ENCODE results near the gene MUC5B. TPM values are rescaled to one million over a fixed set of nuclear protein-coding genes. Genes with fewer than 3 reads are reported as not detected.

Gene MUC5B
- total RNA-seq, 1 experiment from 2014 or later, result 0.03 TPM

DNA sequence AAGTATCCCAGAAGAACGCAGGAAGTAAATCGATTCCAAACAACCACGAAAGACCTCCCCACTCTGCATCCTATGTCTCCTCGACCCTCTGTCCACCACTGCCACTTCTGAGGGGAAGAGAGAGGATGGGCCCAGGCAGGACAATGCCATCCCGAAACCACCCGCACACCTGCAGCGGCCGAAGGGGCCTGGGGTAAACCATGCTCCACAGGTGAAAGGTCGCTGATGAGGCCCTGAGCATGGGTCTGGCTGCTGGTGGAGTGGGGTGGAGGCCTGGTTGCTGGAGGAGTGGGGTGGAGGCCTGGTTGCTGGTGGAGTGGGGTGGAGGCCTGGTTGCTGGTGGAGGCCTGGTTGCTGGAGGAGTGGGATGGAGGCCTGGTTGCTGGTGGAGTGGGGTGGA lies 73.4 kb downstream of the MUC5B start:
- no peak for DNase-seq (ENCODE audit: low read depth)

DNA sequence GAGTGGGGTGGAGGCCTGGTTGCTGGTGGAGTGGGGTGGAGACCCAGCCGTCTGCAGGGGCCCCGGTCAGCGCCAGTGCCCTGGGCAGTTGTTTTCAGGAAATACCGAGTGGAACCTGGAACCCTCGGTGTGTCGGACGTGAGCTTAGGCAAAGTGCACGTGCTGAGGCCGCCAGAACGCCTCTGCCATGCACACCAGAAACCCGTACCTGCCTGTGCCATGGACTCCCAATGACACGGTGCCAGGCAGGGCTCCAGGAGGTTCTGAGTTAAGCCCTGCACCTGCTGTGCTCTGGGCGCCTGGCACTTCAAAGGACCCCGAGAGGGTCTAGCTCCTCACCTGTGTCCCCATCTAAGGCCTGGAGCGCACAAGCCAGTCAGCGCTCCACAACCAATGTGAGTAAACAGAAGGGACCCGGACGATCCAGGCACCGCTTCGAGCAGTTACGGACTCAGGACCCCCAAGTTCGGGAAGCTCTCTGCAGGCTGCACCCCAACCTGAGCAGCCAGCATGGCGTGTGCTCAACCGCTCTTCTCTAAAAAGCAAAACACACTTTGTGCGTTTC lies 74.2 kb downstream of the MUC5B start:
- DNase-seq (ENCODE audit: low read depth), result no peak

DNA sequence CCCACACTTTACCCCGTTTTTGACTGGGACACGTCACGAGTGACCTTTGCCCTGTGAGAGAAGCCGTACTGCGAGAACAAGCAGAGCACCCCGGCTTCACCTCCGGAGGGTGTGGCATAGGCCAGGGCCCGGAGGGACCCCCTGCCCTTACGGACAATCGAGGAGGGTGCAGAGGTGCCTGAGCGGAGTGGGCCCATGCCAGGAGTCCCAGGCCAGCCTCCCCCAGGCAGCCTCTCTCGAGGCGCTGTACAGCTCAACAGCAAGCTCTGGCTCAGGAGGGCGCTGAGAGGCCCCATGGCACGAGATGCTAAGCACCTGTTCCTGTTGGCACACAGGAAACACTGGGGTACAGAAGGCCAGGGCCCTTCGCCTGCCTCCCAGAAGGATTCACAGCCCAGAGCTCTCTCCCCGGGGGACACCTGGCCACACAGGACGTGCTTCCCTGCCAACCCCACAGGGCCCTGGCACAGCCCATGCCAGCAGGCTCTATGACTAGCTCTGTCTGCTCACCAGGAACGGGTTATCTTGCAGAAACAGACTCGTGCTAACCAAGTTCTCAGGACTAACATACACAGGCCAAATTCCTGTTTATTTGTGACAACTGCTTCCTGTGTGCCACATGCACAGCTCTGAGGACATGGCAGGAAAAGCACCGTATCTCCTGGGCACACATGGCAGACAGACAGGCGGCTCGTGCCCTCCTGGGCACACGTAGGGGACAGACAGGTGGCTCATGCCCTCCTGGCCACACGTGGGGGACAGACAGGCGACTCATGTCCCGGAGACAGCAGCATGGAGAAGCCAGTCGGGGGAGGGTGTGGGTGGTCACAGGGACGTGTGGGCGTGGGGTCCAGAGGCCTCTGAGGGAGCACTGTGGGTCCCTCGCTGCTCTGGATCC lies 75.0 kb downstream of the MUC5B start:
- no peak for DNase-seq (ENCODE audit: low read depth)

DNA sequence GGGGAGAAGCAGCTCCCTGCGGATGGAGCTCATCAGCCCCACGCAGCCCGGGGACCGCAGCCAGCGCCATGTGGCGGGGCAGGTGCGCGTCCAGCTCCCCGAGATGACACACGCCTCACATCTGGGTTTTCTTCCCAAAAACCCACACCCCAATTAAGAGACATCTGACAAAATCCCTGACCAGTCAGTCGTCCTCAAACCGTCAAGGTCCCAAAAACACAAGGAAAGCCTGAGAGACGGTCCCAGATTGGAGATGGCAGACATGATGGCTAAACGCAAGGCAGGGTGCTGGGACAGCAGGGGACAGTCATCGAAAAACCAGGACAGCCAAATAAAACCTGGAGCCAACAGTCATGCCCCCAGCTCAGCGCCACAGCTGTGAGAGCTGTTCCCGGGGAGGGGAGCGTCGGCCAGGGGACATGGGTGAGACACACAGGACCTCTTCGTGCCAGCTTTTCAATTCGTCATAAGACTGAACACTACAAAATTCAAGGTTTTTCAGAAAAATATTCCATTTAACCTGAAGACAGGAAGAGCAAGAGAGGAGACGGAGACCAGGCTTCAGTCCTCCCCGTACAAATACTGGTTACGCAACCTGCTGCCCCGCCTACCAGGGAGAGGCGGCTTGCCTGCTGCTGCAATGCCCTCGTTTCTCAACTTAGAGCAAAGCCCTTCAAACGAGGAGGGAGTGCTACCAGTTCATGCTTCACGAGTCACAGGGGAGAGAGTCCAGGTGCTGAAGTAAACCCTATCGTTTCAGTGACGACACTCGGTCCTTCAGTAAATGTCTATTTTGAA lies 76.0 kb downstream of the MUC5B start:
- DNase-seq (ENCODE audit: low read depth), result no peak

DNA sequence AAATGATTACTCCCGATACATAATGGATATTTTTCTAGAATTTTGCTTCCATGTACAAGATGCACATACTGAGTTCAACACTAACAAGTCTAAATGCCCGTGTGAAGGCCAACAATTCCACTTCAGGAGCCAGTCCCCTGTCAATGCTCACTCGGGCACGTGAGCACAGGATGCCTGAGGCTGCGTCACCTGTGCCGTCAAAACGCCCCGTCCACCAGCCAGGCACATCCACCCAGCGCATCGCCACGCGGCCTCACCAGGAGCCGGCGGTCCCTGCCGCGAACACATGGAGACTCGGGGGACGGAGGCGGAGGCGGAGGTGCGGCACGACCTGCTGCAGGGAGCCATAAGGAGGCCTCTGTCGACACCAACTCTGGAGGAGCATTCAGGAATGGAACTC lies 76.8 kb downstream of the MUC5B start:
- DNase-seq (ENCODE audit: low read depth), result no peak

DNA sequence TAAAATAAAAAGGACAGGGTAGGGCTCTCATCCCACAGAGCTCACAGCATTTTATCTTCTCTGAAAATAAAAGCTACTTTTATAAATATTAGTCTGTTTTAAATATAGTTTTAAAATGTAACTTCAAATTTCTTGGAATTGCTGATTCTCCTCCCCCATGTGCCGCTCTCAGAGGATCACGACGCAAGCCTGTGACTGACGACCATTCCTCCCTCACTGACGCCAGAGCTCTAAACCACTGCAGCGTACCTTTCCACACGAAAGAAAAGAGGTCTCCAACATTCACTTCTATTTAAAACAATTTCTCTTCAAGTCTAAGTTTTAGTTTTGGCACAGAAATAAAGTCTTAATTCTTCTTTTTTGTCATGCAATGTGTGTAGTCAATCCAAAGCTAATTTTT lies 77.3 kb downstream of the MUC5B start:
- no peak for DNase-seq (ENCODE audit: low read depth)

DNA sequence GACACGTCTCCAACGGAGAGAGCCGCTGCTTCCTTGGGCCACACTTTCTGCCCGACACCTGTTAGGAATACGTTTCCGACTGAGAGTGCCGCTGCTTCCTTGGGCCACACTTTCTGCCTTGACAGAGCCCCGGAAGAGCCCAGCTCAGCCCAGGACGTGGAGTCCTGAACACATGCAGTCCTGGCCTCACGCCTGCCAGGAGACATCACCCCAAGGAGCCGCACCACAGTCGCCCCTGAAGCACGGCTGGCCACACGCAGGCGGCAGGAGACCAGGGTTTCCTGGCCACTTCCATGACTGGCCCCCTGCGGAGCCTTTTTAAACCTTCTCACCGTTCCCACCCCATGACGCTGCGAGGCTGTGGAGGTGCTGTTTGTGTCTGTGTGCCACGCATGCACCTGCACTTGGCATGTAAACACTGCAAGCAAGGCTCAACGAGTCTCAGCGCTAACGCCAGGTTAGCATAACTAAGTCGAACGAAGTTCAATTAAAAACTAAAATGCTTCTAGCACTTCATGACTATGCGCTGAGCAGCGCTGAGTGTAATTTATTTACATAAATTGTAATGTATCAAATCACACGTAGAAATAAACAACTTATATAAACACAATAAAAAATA lies 77.8 kb downstream of the MUC5B start:
- DNase-seq (ENCODE audit: low read depth), result no peak

DNA sequence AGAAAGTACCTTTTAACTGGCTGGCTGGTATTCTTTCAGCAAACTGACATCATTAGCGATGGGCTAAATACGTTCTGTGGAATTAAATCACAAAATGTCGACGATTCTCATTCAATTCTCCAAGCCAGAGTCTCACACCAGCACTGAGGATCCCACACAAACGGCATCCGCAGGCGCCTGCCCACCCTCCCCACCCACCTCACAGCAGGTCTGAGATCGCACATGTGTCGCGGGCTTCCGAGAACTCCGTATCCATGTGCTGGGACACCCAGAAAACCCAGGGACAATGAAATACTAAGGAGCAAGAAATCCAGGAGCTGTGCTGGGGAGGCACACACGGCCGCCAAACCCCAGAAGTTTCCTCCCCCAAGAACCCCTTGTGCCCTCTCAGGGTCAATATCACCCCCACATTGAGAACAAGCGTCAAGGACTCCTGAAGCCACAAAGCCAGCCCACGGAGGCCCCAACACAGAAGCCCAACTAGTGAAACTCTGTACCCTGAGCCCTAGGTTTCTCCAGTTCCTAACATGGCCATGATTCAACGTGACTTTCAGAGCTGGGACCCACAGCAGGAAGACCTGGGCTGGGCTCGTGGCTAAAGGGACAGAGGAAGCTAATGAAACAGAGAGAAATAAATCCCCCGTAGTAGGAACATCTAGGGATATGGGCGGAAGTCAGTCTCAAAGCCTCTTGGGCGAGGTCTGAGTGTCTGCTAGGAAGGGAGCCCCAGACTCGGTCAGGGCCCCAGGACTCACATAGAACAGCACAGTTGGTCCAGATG lies 78.5 kb downstream of the MUC5B start:
- DNase-seq (ENCODE audit: low read depth), result no peak

DNA sequence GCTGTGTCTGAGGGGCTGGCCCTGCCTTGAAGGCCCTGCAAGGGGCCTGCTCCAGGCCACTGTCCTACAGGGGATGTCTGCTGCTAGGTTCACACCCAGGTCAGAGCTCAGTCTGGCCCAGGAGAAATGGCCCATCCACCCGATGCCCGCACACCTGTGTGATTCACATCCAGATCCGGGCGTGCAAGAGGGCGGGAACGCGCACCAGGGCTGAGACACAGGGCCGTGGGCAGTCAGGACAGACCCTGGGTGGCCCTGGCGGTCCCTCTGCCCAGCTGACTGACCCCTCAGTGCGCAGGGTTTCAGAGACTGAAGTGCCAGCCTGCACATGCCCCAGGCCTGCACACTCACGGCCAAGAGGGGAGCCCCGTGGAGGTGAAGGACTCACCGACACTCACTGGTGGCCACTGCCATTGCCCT lies 79.2 kb downstream of the MUC5B start:
- DNase-seq (ENCODE audit: low read depth), result no peak

DNA sequence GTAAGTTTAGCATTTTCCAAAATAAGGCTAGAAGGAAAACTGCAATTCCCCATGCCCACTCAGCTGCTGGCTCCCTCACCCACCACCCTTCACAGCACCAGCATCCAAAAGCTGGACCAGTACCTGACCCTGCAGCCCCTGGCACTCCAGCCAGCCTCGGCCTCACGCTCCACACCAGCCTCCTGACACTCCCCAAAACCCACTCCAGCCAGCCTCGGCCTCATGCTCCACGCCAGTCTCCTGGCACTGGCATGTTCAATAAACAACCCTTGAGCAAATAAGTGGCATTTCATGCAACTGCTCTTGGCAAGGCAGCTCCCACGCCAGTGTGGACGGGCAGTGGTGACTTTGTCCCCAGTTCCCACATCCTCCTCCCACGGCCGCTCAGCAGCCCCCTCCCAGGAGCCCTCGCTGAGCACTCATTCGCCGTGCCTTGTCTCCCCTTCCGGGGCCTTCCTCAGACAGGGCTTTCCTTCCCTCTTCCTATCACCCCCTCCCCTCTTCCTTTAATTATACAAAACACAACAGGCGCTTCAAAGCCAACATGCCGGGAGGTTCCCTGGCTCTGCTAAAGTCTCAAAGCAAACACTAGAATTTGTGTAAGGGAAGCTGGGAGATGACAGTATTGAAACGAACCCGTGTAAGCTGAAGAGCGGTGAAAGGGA lies 79.7 kb downstream of the MUC5B start:
- DNase-seq (ENCODE audit: low read depth), result no peak

DNA sequence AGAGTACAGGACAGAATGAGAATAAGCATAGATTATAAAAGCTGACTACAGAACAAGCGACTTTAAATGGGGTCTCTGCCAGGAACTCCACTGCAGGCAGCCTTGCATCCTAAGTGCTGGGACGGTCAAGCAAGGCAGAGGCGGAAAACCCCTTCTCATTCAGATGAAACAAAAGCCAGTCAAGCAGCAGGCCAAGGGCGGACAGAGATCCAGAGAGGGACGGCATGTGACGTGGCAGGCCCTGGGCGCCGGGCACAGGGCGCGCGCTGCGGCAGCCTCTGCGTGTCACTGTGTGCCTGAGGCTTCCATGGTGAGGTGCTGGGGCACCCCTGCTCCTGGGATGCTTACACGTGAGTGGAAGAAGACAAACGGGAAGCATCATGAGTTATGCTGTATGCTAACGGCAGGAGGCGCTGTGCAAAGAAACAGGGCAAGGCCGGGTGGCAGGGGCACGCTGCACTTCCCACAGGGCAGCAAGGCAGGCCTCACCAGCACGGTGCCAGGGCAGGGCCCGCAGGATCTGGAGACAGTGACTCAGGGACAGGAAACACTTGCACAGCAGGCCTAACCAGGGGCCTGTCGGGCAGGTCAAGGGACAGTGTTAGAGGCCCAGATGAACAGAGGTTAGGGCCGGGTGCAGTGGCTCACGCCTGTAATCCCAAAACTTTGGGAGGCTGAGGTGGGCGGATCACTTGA lies 80.4 kb downstream of the MUC5B start:
- peak; percentile 16 for DNase-seq (ENCODE audit: low read depth)

DNA sequence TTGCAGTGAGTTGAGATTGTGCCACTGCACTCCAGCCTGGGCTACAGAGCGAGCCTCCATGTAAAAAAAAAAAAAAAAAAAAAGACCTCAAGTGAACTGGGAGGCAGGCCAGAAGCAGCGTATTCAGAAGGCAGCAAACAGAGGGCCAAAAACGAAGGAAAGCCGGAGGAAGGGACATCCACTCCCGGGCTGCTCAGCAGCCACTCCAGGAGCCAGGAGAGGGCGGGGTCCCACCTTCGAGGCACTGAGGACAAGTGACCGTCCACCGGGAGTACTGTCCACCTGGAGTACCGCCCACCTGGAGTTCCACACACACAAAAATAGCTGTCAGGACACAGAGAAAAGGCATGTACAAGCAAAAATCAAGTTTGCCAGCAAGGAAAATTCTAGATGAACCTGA lies 81.1 kb downstream of the MUC5B start:
- no peak for DNase-seq (ENCODE audit: low read depth)

DNA sequence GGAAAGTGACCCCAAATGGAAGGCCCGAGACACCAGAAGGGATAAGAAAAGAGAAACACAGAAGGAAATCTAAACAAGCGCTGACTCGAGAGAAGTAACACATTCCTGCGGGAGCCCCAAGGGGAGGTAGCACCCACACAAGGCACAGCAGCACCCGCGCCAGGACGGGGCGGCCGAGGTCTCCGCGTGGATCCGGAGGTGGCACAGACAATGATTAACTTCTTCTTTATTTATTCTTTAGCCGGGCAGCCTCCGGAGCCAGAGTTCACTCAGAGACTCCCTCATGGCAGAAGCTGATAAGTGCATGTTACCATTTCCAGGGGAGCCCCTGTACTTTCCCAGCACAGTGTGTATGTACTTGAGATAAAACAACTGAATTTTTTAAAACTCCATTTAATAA lies 81.5 kb downstream of the MUC5B start:
- DNase-seq (ENCODE audit: low read depth), result no peak

DNA sequence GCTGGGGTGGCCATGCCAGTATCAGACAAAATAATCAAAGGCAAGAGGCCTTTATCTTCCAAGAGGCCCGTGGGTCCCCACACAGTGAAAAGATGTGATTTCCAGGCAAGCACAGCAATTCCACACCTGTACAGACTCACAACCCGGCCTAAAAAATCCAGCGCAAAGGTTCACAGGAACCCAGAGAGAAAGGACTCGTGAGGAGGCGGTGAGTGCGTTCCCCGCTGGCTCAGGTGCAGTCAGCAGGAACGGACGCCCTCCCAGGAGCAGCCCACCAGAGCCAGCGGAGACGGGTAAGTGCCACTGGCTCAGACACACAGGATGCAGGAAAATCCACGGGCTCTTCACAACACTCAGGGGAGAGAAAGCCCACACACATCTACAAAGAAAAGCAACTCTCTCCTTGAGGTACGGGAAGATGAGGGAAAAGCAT lies 82.2 kb downstream of the MUC5B start:
- DNase-seq (ENCODE audit: low read depth), result no peak

DNA sequence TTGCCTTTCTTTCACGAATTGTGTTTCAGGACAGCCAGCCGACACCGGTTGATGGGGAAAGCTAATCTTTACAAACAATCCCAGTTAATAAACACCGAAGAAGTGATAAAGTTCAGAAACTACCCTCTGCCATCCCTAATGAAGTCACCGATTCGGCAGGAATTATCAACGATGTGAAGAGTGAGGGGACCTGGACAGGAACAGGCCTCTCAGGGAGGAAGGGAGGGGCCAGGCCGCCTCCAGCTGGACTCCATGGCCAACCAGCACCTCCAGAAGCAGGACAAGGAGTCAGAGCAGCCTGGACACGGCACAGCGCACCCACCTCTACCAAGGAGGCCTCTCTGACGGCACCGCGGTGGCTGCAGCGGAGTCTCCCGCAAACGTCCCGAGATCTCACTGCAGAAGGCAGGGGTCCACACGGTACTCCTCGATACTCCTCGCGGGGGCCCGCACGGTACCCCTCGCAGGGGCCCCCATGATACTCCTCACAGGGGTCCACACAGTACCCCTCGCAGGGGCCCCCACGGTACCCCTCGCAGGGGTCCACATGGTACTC lies 82.7 kb downstream of the MUC5B start:
- DNase-seq (ENCODE audit: low read depth), result no peak

DNA sequence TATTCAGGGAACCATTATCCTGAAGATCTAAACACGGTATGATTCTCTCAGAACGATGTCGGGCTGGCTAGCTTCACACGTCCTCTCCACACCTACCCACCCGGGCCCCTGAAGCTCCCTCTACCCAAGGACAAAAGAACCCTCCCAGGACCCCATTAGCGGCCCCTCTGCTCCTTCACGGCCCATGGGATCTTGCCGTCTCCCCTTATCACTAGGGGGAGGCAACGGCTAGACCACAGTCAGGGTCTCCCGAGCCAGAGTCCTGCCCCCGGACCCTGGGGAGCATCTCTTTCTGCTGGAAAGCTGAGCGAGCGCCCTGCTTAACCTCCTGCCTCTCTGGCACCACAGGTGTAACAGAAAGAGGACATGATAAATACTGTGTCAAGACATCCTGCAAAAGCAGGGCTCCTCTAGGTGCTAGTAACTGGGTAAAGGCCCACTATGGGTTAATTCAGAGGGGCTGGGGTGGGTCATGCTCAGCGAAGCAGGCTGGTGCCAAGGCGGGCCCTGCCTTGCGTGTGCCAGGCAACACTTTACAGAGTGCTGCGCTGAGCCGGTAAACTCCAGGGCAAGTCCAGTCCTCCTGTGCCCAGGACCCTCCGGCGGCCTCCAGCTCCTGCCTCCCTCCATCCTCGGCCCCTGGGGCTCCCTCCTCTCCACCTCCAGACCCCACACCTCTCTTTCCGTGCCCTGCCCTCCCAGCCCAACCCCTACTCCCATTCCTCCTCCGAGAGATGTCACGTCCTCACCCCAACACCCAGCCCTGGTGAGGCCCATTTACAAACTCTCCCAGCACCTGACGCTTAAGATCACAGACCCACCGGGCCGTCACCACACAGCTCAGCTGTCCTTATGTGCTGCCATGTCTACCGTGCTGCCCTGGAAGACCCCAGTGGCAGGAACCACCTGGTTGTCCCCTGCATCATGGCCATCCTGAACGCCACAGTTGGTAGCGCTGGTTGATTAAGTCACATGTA lies 83.6 kb downstream of the MUC5B start:
- DNase-seq (ENCODE audit: low read depth), result no peak

DNA sequence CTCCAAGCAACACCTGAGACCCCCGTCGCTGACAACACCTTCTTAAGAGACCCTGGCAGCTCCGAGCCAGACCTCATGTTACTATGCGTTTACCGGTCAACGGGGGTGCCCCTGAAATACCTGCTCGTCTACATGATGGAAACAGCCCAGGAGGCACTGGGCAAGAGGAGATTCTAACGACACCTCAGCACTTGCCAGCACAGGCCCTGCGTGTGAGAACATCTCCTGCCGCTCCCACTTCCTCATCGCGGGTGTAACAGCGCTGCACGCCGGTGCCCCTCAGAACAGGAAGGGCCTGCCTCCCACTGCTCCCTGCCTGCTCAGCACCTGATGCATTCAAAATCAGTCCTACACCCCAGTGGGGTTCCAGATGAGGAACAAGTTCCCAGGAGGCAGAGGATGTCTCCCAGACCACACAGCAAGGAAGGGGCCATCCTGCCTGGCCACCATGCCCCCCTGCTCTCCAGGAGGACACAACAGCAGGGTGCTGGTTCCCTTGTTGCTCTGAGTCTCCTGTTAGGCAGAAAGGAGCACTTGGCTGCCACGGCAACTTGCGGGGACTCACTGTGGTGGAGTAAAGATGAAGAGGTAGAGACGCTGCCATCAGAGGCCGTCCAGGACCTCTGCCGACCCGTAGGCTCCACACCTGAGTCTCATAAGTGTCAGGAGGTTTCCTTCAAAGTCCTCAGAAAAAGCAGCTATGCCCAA lies 84.5 kb downstream of the MUC5B start:
- DNase-seq (ENCODE audit: low read depth), result no peak
